GM23248 (cell line): ENCODE data around the gene CSRP1. TPM values are rescaled to one million over a fixed set of nuclear protein-coding genes. Genes with fewer than 3 reads are reported as not detected.

Source experiments
- DNase-seq: peaks from one replicate; pipeline ENCODE4 v3.0.0-alpha.2; 2015
- H2AFZ ChIP-seq: fragments of 200-600 bp; sonication (generic); 2 replicates; pipeline ENCODE4 v1.6.1; 2016; ENCODE audit warnings: antibody characterized with exemption
- H3F3A ChIP-seq: fragments of 200-600 bp; sonication (generic); 2 replicates; pipeline ENCODE4 v1.6.1; 2016; ENCODE audit warnings: mild to moderate bottlenecking, antibody characterized with exemption, mixed run types; ENCODE audit not compliant: insufficient read depth
- H3K27ac ChIP-seq: fragments of 200-600 bp; sonication (generic); 2 replicates; pipeline ENCODE4 v1.5.1; 2016; ENCODE audit warnings: mild to moderate bottlenecking
- H3K27me3 ChIP-seq: fragments of 200-600 bp; sonication (generic); replicated peaks from 2 replicates; pipeline ENCODE4 v1.6.1; 2016; ENCODE audit warnings: mild to moderate bottlenecking; ENCODE audit not compliant: insufficient read depth
- H3K36me3 ChIP-seq: fragments of 200-600 bp; sonication (generic); 2 replicates; pipeline ENCODE4 v1.6.1; 2016; ENCODE audit warnings: low read depth, mild to moderate bottlenecking
- H3K4me1 ChIP-seq: fragments of 200-600 bp; sonication (generic); 2 replicates; pipeline ENCODE4 v1.6.1; 2016; ENCODE audit warnings: mild to moderate bottlenecking; ENCODE audit not compliant: insufficient read depth
- H3K4me2 ChIP-seq: fragments of 200-600 bp; sonication (generic); one replicate; pipeline ENCODE4 v1.6.1; 2016; ENCODE audit warnings: mild to moderate bottlenecking; ENCODE audit not compliant: unreplicated experiment
- H3K4me3 ChIP-seq: fragments of 200-600 bp; sonication (generic); 2 replicates; pipeline ENCODE4 v1.5.1; 2016; ENCODE audit warnings: mild to moderate bottlenecking
- H3K79me2 ChIP-seq: fragments of 200-600 bp; sonication (generic); 2 replicates; pipeline ENCODE4 v1.6.1; 2016; ENCODE audit warnings: mild to moderate bottlenecking; ENCODE audit not compliant: insufficient read depth
- H3K9ac ChIP-seq: fragments of 200-600 bp; sonication (generic); 2 replicates; pipeline ENCODE4 v1.6.1; 2016; ENCODE audit warnings: mild to moderate bottlenecking
- H3K9me2 ChIP-seq: fragments of 200-600 bp; sonication (generic); 2 replicates; pipeline ENCODE4 v1.6.1; 2016; ENCODE audit warnings: mixed run types, mild to moderate bottlenecking, moderate library complexity; ENCODE audit not compliant: insufficient read depth
- H3K9me3 ChIP-seq: fragments of 200-600 bp; sonication (generic); one replicate; pipeline ENCODE4 v1.6.1; 2017; ENCODE audit warnings: low read depth
- H4K20me1 ChIP-seq: fragments of 200-600 bp; sonication (generic); 2 replicates; pipeline ENCODE4 v1.6.0; 2016; ENCODE audit not compliant: insufficient read depth
- EZH2 ChIP-seq: fragments of 200-600 bp; sonication (generic); IDR thresholded peaks from 2 replicates; pipeline ENCODE4 v1.6.1; 2018; ENCODE audit warnings: antibody characterized with exemption, mild to moderate bottlenecking; ENCODE audit not compliant: insufficient read depth, poor library complexity, severe bottlenecking
- EZH2phosphoT487 ChIP-seq: fragments of 200-600 bp; sonication (generic); IDR thresholded peaks from 2 replicates; pipeline ENCODE4 v1.6.1; 2018; ENCODE audit warnings: antibody characterized with exemption, moderate library complexity, mild to moderate bottlenecking, low read depth; ENCODE audit not compliant: insufficient read depth
- WGBS, 2 experiments: methylation state at CpG; one replicate each; pipeline ENCODE4 v1.1.6; 2015 to 2017; ENCODE audit warnings: low lambda C conversion rate in 2 of 2, low coverage in 1 of 2; ENCODE audit errors: missing lambda C conversion rate in 2 of 2; 5-methylcytosine and 5-hydroxymethylcytosine counted together
- in situ Hi-C: fragments of 300-500 bp; cut with MboI; formaldehyde crosslinking; loops from 2 replicates; pipeline ENCODE4 v1.15.0; 2020
- polyA plus RNA-seq: library from polyadenylated mRNA; unstranded; fragments of >200 nt; fragmentation: Nextera tagmentation; extraction: Ambion mirVana; gene quantifications from 2 replicates; pipeline ENCODE4 v1.2.1, GENCODE V29; 2016
- total RNA-seq: library from RNA; depleted of rRNA; stranded (reverse); fragments of >200 nt; shearing (Covaris generic); gene quantifications from 2 replicates; pipeline ENCODE4 v1.2.3, GENCODE V29; 2014

Gene CSRP1
- total and polyA plus RNA-seq, 2 experiments from 2014 or later = 510 to 1,160 TPM

GRCh38 chr1:201461645-201462441 is 45.1 kb downstream of the CSRP1 start:
- Histone ChIP-seq H2AFZ (no peak overlapping the region), H3K27ac (peak overlapping the region; percentile 98), H3K9me3 (no peaks in the 10 kb centered on the region), H3K27me3 (no peaks in the 10 kb centered on the region), H3K4me1 (peaks cover 48% of the 10 kb centered on the region), H3K4me3 (peak overlapping the region; percentile 27), H3K4me2 (peak overlapping the region; percentile 63), H3K79me2 (peaks cover 33% of the 10 kb centered on the region), H3K36me3 (peaks cover 22% of the 10 kb centered on the region; the same call in 1 of the 2 replicates), H3F3A (peaks cover 52% of the 10 kb centered on the region), H3K9me2 (no peaks in the 10 kb centered on the region), H4K20me1 (no peaks in the 10 kb centered on the region), H3K9ac (peak overlapping the region; percentile 87)
- peak; percentile 99 for DNase-seq
- in situ Hi-C loops = no loop called here
- TF ChIP-seq EZH2phosphoT487 (no peak), EZH2 (no peak)
- WGBS, 2 experiments = 17 to 22% methylated on average over 12 to 13 of the region's 13 CpGs

- Histone ChIP-seq H3K27ac (peak overlapping the region; percentile 98), H3K36me3 (peaks cover 22% of the 10 kb centered on the region; the same call in 1 of the 2 replicates), H3K4me2 (peak overlapping the region; percentile 63), H3K27me3 (no peaks in the 10 kb centered on the region), H3K79me2 (peaks cover 25% of the 10 kb centered on the region), H3F3A (peaks cover 60% of the 10 kb centered on the region), H2AFZ (no peak overlapping the region), H3K9me2 (no peaks in the 10 kb centered on the region), H4K20me1 (no peaks in the 10 kb centered on the region), H3K4me1 (peaks cover 52% of the 10 kb centered on the region), H3K4me3 (peak overlapping the region; percentile 27; the same call in 1 of the 2 replicates), H3K9me3 (no peaks in the 10 kb centered on the region), H3K9ac (peak overlapping the region; percentile 87)
- peak; percentile 98 for DNase-seq
- WGBS, 2 experiments = 28% methylated on average over 8 of the region's 8 CpGs
- in situ Hi-C loops = no loop called here
- TF ChIP-seq EZH2phosphoT487 = no peak
- TF ChIP-seq EZH2 = no peak
Observed at GRCh38 chr1:201460814-201461644, 45.9 kb downstream of the CSRP1 start.

GRCh38 chr1:201459775-201460174 is 47.1 kb downstream of the CSRP1 start:
- peaks cover 59% of the 10 kb centered on the region for H3F3A ChIP-seq
- TF ChIP-seq EZH2 (no peak), EZH2phosphoT487 (no peak)
- H3K27me3 ChIP-seq = no peaks in the 10 kb centered on the region
- H4K20me1 ChIP-seq = no peaks in the 10 kb centered on the region
- in situ Hi-C loops = no loop called here
- H3K4me3 ChIP-seq = no peak overlapping the region
- no peak overlapping the region for H2AFZ ChIP-seq
- no peak overlapping the region for H3K4me2 ChIP-seq
- no peak overlapping the region for H3K27ac ChIP-seq
- H3K79me2 ChIP-seq = peaks cover 13% of the 10 kb centered on the region
- 92 to 93% methylated on average over 5 of the region's 5 CpGs for WGBS, 2 experiments
- peaks cover 61% of the 10 kb centered on the region for H3K4me1 ChIP-seq
- H3K9ac ChIP-seq = no peak overlapping the region
- DNase-seq = no peak
- peaks cover 10% of the 10 kb centered on the region; the same call in 1 of the 2 replicates for H3K36me3 ChIP-seq
- H3K9me2 ChIP-seq = no peaks in the 10 kb centered on the region
- H3K9me3 ChIP-seq = no peaks in the 10 kb centered on the region

GRCh38 chr1:201459052-201459451 is 47.9 kb downstream of the CSRP1 start:
- Histone ChIP-seq H3K36me3 (peaks cover 2% of the 10 kb centered on the region; the same call in 1 of the 2 replicates), H3K27me3 (no peaks in the 10 kb centered on the region), H4K20me1 (no peaks in the 10 kb centered on the region), H2AFZ (no peak overlapping the region), H3K9me3 (no peaks in the 10 kb centered on the region), H3F3A (peaks cover 52% of the 10 kb centered on the region), H3K4me1 (peaks cover 67% of the 10 kb centered on the region), H3K9me2 (no peaks in the 10 kb centered on the region), H3K9ac (no peak overlapping the region), H3K27ac (no peak overlapping the region), H3K4me2 (no peak overlapping the region), H3K79me2 (peaks cover 5% of the 10 kb centered on the region), H3K4me3 (no peak overlapping the region)
- no peak for DNase-seq
- WGBS, 2 experiments = 95 to 100% methylated on average over 3 of the region's 3 CpGs
- in situ Hi-C loops = no loop called here
- TF ChIP-seq EZH2phosphoT487 (no peak), EZH2 (no peak)
